MM.1S (cell line): ENCODE data around the gene TMEM150C.

Experiments used
- DNase-seq: peaks from one replicate; pipeline ENCODE4 v3.0.0-alpha.2; 2015
- H2AFZ ChIP-seq: fragments of 300-600 bp; sonication (generic); 2 replicates; pipeline ENCODE4 v1.6.0; 2016; ENCODE audit warnings: antibody characterized with exemption, low read length
- H3F3A ChIP-seq: fragments of 300-600 bp; sonication (generic); 2 replicates; pipeline ENCODE4 v1.6.1; 2016; ENCODE audit warnings: mild to moderate bottlenecking, antibody characterized with exemption, low read length, moderate library complexity, mixed read lengths; ENCODE audit not compliant: insufficient read depth
- H3K27ac ChIP-seq: fragments of 300-600 bp; sonication (generic); 2 replicates; pipeline ENCODE4 v1.5.1; 2016; ENCODE audit warnings: mild to moderate bottlenecking, low read length
- H3K27me3 ChIP-seq: fragments of 300-600 bp; sonication (generic); replicated peaks from 2 replicates; pipeline ENCODE4 v1.6.0; 2016; ENCODE audit warnings: low read length; ENCODE audit not compliant: insufficient read depth
- H3K36me3 ChIP-seq: fragments of 300-600 bp; sonication (generic); replicated peaks from 2 replicates; pipeline ENCODE4 v1.6.1; 2016; ENCODE audit warnings: mild to moderate bottlenecking, low read length, mixed read lengths; ENCODE audit not compliant: insufficient read depth
- H3K4me1 ChIP-seq: fragments of 300-600 bp; sonication (generic); 2 replicates; pipeline ENCODE4 v1.6.1; 2016; ENCODE audit warnings: low read length, mixed read lengths
- H3K4me2 ChIP-seq: fragments of 300-600 bp; sonication (generic); 2 replicates; pipeline ENCODE4 v1.6.0; 2016; ENCODE audit warnings: low read depth, low read length
- H3K4me3 ChIP-seq: fragments of 300-600 bp; sonication (generic); 2 replicates; pipeline ENCODE4 v1.5.1; 2016; ENCODE audit warnings: low read length, mixed read lengths
- H3K79me2 ChIP-seq: fragments of 300-600 bp; sonication (generic); 2 replicates; pipeline ENCODE4 v1.6.1; 2016; ENCODE audit warnings: mixed run types, low read length, mixed read lengths
- H3K9ac ChIP-seq: fragments of 300-600 bp; sonication (generic); 2 replicates; pipeline ENCODE4 v1.6.1; 2016; ENCODE audit warnings: low read length, mixed read lengths
- H3K9me2 ChIP-seq: fragments of 300-600 bp; sonication (generic); replicated peaks from 2 replicates; pipeline ENCODE4 v1.6.1; 2016; ENCODE audit warnings: mild to moderate bottlenecking, low read length, mixed read lengths; ENCODE audit not compliant: insufficient read depth
- H3K9me3 ChIP-seq: fragments of 300-600 bp; sonication (generic); replicated peaks from 2 replicates; pipeline ENCODE4 v1.6.1; 2016; ENCODE audit warnings: mild to moderate bottlenecking, low read length, mixed read lengths; ENCODE audit not compliant: insufficient read depth
- H4K20me1 ChIP-seq: fragments of 300-600 bp; sonication (generic); 2 replicates; pipeline ENCODE4 v1.6.1; 2016; ENCODE audit warnings: mild to moderate bottlenecking, low read length, moderate library complexity, mixed read lengths; ENCODE audit not compliant: insufficient read depth
- EZH2 ChIP-seq: fragments of 300-600 bp; sonication (generic); optimal IDR thresholded peaks from 2 replicates; pipeline ENCODE3; 2017; ENCODE audit warnings: low read depth, mild to moderate bottlenecking, antibody characterized with exemption, low read length, mixed read lengths
- EZH2phosphoT487 ChIP-seq: fragments of 300-600 bp; sonication (generic); IDR thresholded peaks from 2 replicates; pipeline ENCODE4 v1.6.1; 2018; ENCODE audit warnings: antibody characterized with exemption, low read length
- TF ChIP-seq, protein P1 (sequence below): fragments of 300-600 bp; sonication (generic); IDR thresholded peaks from 2 replicates; pipeline ENCODE4 v1.5.1; 2016; ENCODE audit warnings: antibody characterized with exemption, low read length, mixed read lengths

The TMEM150C gene

DNA sequence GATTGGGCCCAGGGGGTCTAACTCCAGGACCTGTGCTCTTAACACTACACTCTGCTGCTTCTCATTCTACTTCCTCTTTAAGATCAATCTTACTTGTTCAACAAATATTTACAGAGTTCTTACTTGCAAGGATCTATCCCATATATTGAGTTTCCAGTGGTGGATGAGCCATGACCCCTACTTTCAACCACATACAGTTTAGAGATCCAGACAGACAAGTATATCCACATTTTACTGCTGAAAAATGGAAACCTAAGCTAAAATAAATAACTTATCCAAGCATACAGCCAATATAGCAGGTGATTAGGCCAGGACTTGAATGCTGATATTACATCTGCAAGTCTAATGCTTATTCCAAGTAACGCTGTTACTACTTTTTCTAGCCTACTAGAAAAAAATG lies 18.7 kb downstream of the TMEM150C start:
- Histone ChIP-seq H3K27ac (no peak overlapping the region), H2AFZ (no peak overlapping the region), H3K27me3 (no peaks in the 10 kb centered on the region), H3K36me3 (no peaks in the 10 kb centered on the region), H3F3A (no peaks in the 10 kb centered on the region), H3K4me3 (no peak overlapping the region), H3K9ac (no peak overlapping the region), H4K20me1 (no peaks in the 10 kb centered on the region), H3K4me2 (no peak overlapping the region), H3K9me3 (no peaks in the 10 kb centered on the region), H3K79me2 (no peaks in the 10 kb centered on the region), H3K9me2 (no peaks in the 10 kb centered on the region), H3K4me1 (no peaks in the 10 kb centered on the region)
- no peak for DNase-seq
- TF ChIP-seq EZH2: no peak
- TF ChIP-seq, protein P1, sequence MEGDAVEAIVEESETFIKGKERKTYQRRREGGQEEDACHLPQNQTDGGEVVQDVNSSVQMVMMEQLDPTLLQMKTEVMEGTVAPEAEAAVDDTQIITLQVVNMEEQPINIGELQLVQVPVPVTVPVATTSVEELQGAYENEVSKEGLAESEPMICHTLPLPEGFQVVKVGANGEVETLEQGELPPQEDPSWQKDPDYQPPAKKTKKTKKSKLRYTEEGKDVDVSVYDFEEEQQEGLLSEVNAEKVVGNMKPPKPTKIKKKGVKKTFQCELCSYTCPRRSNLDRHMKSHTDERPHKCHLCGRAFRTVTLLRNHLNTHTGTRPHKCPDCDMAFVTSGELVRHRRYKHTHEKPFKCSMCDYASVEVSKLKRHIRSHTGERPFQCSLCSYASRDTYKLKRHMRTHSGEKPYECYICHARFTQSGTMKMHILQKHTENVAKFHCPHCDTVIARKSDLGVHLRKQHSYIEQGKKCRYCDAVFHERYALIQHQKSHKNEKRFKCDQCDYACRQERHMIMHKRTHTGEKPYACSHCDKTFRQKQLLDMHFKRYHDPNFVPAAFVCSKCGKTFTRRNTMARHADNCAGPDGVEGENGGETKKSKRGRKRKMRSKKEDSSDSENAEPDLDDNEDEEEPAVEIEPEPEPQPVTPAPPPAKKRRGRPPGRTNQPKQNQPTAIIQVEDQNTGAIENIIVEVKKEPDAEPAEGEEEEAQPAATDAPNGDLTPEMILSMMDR: no peak

- TF ChIP-seq EZH2phosphoT487 (no peak), EZH2 (no peak)
- TF ChIP-seq, protein P1: no peak
- Histone ChIP-seq H3K27ac (no peak overlapping the region), H4K20me1 (no peaks in the 10 kb centered on the region), H3K9me3 (no peaks in the 10 kb centered on the region), H3K36me3 (no peaks in the 10 kb centered on the region), H3K4me1 (no peaks in the 10 kb centered on the region), H3K4me3 (no peak overlapping the region), H3K9ac (no peak overlapping the region), H3K4me2 (no peak overlapping the region), H3K9me2 (no peaks in the 10 kb centered on the region), H2AFZ (no peak overlapping the region), H3K27me3 (no peaks in the 10 kb centered on the region), H3K79me2 (no peaks in the 10 kb centered on the region), H3F3A (no peaks in the 10 kb centered on the region)
- no peak for DNase-seq
Measured at GRCh38 chr4:82542642-82543041, 19.1 kb downstream of the TMEM150C start.

- Histone ChIP-seq H3K27ac (no peak overlapping the region), H3K4me3 (no peak overlapping the region), H3K4me1 (no peaks in the 10 kb centered on the region), H3F3A (no peaks in the 10 kb centered on the region), H2AFZ (no peak overlapping the region), H3K9me2 (no peaks in the 10 kb centered on the region), H4K20me1 (no peaks in the 10 kb centered on the region), H3K4me2 (no peak overlapping the region), H3K36me3 (no peaks in the 10 kb centered on the region), H3K27me3 (no peaks in the 10 kb centered on the region), H3K9ac (no peak overlapping the region), H3K9me3 (no peaks in the 10 kb centered on the region), H3K79me2 (no peaks in the 10 kb centered on the region)
- no peak for TF ChIP-seq EZH2phosphoT487
- TF ChIP-seq, protein P1: no peak
- no peak for TF ChIP-seq EZH2
- no peak for DNase-seq
Measured at GRCh38 chr4:82529322-82529721, 32.5 kb downstream of the TMEM150C start.

DNA sequence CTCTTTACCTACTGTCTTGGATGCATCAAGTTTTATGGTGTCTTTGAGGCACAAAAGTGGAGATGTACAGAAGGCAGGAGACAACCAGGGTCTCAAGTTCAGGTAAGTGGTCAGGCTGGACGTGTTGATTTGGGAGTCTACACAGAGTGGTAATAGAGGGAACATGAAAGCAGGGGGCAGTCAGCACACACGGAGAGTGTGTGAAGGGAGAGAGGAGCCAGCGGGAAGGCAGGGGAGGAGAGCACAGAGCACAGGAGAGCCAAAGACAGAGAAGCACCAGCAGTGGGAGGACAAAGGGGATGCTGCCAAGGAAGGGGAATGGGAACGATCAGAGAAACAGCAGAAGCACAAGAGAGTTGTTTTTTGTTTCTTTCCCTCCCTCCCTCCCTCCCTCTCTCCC lies 32.9 kb downstream of the TMEM150C start:
- Histone ChIP-seq H3K79me2 (no peaks in the 10 kb centered on the region), H3K9me2 (no peaks in the 10 kb centered on the region), H3K27ac (no peak overlapping the region), H3K4me1 (no peaks in the 10 kb centered on the region), H3K9me3 (no peaks in the 10 kb centered on the region), H3K36me3 (no peaks in the 10 kb centered on the region), H3K4me2 (no peak overlapping the region), H2AFZ (no peak overlapping the region), H3K9ac (no peak overlapping the region), H4K20me1 (no peaks in the 10 kb centered on the region), H3K4me3 (no peak overlapping the region), H3F3A (no peaks in the 10 kb centered on the region), H3K27me3 (no peaks in the 10 kb centered on the region)
- DNase-seq: no peak
- TF ChIP-seq, protein P1: no peak
- no peak for TF ChIP-seq EZH2phosphoT487
- no peak for TF ChIP-seq EZH2
